OCI-LY1 (cell line): Measurements from ENCODE around the gene RD3L.

Source experiments
- H2AFZ ChIP-seq: fragments of 200-600 bp; sonication (generic), shearing (Covaris generic); 2 replicates; pipeline ENCODE4 v1.6.0; 2014; ENCODE audit warnings: antibody characterized with exemption, mild to moderate bottlenecking, low read length
- H3F3A ChIP-seq: fragments of 200-600 bp; sonication (generic), shearing (Covaris generic); 2 replicates; pipeline ENCODE4 v1.6.0; 2014; ENCODE audit warnings: mild to moderate bottlenecking, antibody characterized with exemption, low read length, moderate library complexity; ENCODE audit not compliant: insufficient read depth
- H3K27ac ChIP-seq: fragments of 200-600 bp; sonication (generic); 2 replicates; pipeline ENCODE4 v1.5.1; 2014; ENCODE audit warnings: low read length, mixed run types, mild to moderate bottlenecking, low read depth; ENCODE audit not compliant: poor library complexity, severe bottlenecking
- H3K27me3 ChIP-seq: fragments of 200-600 bp; sonication (generic); 2 replicates; pipeline ENCODE4 v1.6.0; 2014; ENCODE audit warnings: antibody characterized with exemption, mild to moderate bottlenecking, low read length, moderate library complexity; ENCODE audit not compliant: insufficient read depth
- H3K36me3 ChIP-seq: fragments of 200-600 bp; sonication (generic); 2 replicates; pipeline ENCODE4 v1.6.1; 2014; ENCODE audit warnings: mild to moderate bottlenecking, antibody characterized with exemption, low read length, moderate library complexity, mixed read lengths; ENCODE audit not compliant: insufficient read depth
- H3K4me1 ChIP-seq: fragments of 200-600 bp; sonication (generic); 2 replicates; pipeline ENCODE4 v1.5.1; 2014; ENCODE audit warnings: mild to moderate bottlenecking, low read length, moderate library complexity; ENCODE audit not compliant: insufficient read depth, severe bottlenecking
- H3K4me2 ChIP-seq: fragments of 200-600 bp; sonication (generic), shearing (Covaris generic); 2 replicates; pipeline ENCODE4 v1.6.1; 2014; ENCODE audit warnings: low read length
- H3K4me3 ChIP-seq: fragments of 200-600 bp; sonication (generic); 2 replicates; pipeline ENCODE4 v1.5.1; 2014; ENCODE audit warnings: low read length, low read depth, mild to moderate bottlenecking, mixed read lengths; ENCODE audit not compliant: poor library complexity, severe bottlenecking
- H3K79me2 ChIP-seq: fragments of 200-600 bp; shearing (Covaris generic); 2 replicates; pipeline ENCODE4 v1.6.1; 2016; ENCODE audit warnings: mixed run types, low read length, mixed read lengths; ENCODE audit not compliant: insufficient read depth
- H3K9ac ChIP-seq: fragments of 200-600 bp; sonication (generic), shearing (Covaris generic); 2 replicates; pipeline ENCODE4 v1.6.1; 2014; ENCODE audit warnings: mild to moderate bottlenecking, low read length, mixed read lengths
- H3K9me2 ChIP-seq: fragments of 200-600 bp; sonication (generic), shearing (Covaris generic); 2 replicates; pipeline ENCODE4 v1.6.1; 2014; ENCODE audit warnings: low read depth, mild to moderate bottlenecking, low read length, mixed read lengths
- H3K9me3 ChIP-seq: fragments of 200-600 bp; shearing (Covaris generic); 2 replicates; pipeline ENCODE4 v1.6.1; 2014; ENCODE audit warnings: low read length, mixed read lengths
- H4K20me1 ChIP-seq: fragments of 200-600 bp; sonication (generic), shearing (Covaris generic); 2 replicates; pipeline ENCODE4 v1.6.0; 2016; ENCODE audit warnings: mild to moderate bottlenecking, low read length; ENCODE audit not compliant: insufficient read depth
- EZH2 ChIP-seq: fragments of 200-600 bp; sonication (generic), shearing (Covaris generic); IDR thresholded peaks from 2 replicates; pipeline ENCODE4 v1.8.0; 2017; ENCODE audit warnings: borderline replicate concordance, mixed run types, mild to moderate bottlenecking, antibody characterized with exemption, low read length, moderate library complexity, mixed read lengths
- TF ChIP-seq, protein P1 (sequence below): fragments of 200-600 bp; sonication (generic), shearing (Covaris generic); IDR thresholded peaks from 2 replicates; pipeline ENCODE4 v1.5.1; 2017; ENCODE audit warnings: mild to moderate bottlenecking, antibody characterized with exemption, low read length, moderate library complexity, mixed read lengths

Gene RD3L

DNA sequence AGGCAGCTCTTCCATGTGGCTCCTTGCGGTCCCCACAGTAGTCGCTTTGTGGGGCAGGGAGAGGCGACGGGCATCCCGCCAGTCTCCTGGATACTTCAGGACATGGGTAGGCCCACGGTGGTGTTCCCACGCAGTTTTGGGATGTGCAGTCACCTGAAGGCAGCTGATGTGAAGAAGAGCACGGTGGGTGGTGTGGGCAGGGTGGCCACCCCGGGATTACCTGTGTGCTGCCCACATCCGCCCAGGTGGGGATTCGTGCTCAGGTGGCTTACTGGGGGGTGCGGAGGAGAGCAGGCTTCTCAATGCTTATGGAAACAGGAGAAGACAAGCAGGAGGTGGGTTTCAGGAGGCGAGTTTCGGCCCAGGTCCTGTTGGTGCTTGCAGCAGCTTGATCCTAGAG, 42.5 kb downstream of the RD3L start:
- Histone ChIP-seq H3K9me2 (no peaks in the 10 kb centered on the region), H3F3A (no peaks in the 10 kb centered on the region), H2AFZ (no peak overlapping the region), H3K9me3 (no peaks in the 10 kb centered on the region), H3K4me1 (peaks cover 5% of the 10 kb centered on the region), H3K27me3 (no peaks in the 10 kb centered on the region; the same call in 1 of the 2 replicates), H3K4me3 (no peak overlapping the region), H4K20me1 (no peaks in the 10 kb centered on the region), H3K9ac (no peak overlapping the region), H3K36me3 (no peaks in the 10 kb centered on the region), H3K27ac (no peak overlapping the region), H3K79me2 (no peaks in the 10 kb centered on the region), H3K4me2 (no peak overlapping the region)
- TF ChIP-seq, protein P1, sequence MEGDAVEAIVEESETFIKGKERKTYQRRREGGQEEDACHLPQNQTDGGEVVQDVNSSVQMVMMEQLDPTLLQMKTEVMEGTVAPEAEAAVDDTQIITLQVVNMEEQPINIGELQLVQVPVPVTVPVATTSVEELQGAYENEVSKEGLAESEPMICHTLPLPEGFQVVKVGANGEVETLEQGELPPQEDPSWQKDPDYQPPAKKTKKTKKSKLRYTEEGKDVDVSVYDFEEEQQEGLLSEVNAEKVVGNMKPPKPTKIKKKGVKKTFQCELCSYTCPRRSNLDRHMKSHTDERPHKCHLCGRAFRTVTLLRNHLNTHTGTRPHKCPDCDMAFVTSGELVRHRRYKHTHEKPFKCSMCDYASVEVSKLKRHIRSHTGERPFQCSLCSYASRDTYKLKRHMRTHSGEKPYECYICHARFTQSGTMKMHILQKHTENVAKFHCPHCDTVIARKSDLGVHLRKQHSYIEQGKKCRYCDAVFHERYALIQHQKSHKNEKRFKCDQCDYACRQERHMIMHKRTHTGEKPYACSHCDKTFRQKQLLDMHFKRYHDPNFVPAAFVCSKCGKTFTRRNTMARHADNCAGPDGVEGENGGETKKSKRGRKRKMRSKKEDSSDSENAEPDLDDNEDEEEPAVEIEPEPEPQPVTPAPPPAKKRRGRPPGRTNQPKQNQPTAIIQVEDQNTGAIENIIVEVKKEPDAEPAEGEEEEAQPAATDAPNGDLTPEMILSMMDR, result no peak
- TF ChIP-seq EZH2, result no peak

DNA sequence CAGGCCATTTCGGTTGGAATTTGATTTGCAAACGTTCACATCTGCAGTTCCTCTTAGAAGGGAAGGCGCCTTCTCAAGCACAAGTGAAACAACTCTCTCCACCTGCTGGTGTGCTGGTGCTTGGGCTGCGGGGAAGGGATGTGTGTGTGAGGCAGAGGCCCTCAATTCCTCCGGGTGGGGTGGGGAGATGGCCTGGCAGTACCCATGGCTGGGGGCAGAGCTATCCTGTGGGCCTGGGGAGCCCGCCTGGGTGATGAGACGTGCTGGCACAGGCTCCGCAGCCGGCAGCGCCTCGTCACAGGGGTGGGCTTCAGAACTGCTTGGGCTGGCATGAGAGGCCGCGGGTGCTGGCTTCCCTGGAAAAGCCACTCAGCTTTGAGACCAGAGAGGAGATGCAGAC, 43.0 kb downstream of the RD3L start:
- no peak overlapping the region for H3K27ac ChIP-seq
- H3K4me1 ChIP-seq, result peaks cover 5% of the 10 kb centered on the region
- no peaks in the 10 kb centered on the region; the same call in 1 of the 2 replicates for H3K27me3 ChIP-seq
- no peaks in the 10 kb centered on the region for H3F3A ChIP-seq
- no peak overlapping the region for H3K4me3 ChIP-seq
- H3K79me2 ChIP-seq, result no peaks in the 10 kb centered on the region
- no peak overlapping the region for H3K4me2 ChIP-seq
- no peaks in the 10 kb centered on the region for H4K20me1 ChIP-seq
- no peak overlapping the region for H2AFZ ChIP-seq
- H3K36me3 ChIP-seq, result no peaks in the 10 kb centered on the region
- H3K9me3 ChIP-seq, result no peaks in the 10 kb centered on the region
- no peak for TF ChIP-seq EZH2
- TF ChIP-seq, protein P1, result peak; percentile 30; the same call in 1 of the 2 replicates
- no peaks in the 10 kb centered on the region for H3K9me2 ChIP-seq
- no peak overlapping the region for H3K9ac ChIP-seq

DNA sequence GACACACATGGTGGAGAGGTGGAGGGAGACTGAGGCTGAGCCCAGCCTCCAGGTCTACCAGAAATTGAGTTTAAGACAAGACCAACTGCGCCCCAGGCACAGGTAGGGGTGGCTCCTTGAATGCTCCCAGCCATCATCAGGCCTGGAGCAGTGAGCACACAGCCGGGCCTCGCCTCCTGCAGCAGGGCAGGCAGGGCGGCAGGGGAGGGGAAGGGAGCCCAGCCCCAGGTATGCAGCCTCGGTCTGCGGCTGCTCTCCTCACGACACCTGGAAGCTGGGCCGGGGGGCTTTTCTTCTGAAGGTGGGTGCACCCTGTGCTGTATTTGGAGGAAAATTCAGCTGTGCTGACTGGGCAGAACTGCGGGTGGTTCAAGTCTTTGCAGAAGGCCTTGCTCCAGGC, 43.6 kb downstream of the RD3L start:
- Histone ChIP-seq H2AFZ (no peak overlapping the region), H3F3A (no peaks in the 10 kb centered on the region), H3K4me3 (no peak overlapping the region), H3K9me3 (no peaks in the 10 kb centered on the region), H3K36me3 (no peaks in the 10 kb centered on the region), H3K4me2 (no peak overlapping the region), H3K9ac (no peak overlapping the region), H3K4me1 (peaks cover 5% of the 10 kb centered on the region), H3K27ac (no peak overlapping the region), H3K79me2 (no peaks in the 10 kb centered on the region), H4K20me1 (no peaks in the 10 kb centered on the region), H3K9me2 (no peaks in the 10 kb centered on the region), H3K27me3 (no peaks in the 10 kb centered on the region; the same call in 1 of the 2 replicates)
- TF ChIP-seq EZH2, result no peak
- TF ChIP-seq, protein P1, result no peak
